Fibroblast of lung (primary cell): Measurements from ENCODE around the gene PCYT1B.

Source experiments
- EZH2 ChIP-seq: IDR thresholded peaks from 2 replicates; pipeline ENCODE4 v1.5.1; 2012; ENCODE audit warnings: low read length, control low read depth, mild to moderate bottlenecking; ENCODE audit errors: missing control alignments
- TF ChIP-seq, protein P1 (sequence below), 2 donors: IDR thresholded peaks in 1 of 2; conservative IDR thresholded peaks in 1 of 2; 1 replicate in 1 of 2; 2 replicates in 1 of 2; pipeline ENCODE4 v1.5.1; 2011 to 2012; ENCODE audit warnings: low read length in 2 of 2, control low read depth in 1 of 2, inconsistent platforms in 1 of 2, low read depth in 1 of 2, mild to moderate bottlenecking in 1 of 2

DNA sequence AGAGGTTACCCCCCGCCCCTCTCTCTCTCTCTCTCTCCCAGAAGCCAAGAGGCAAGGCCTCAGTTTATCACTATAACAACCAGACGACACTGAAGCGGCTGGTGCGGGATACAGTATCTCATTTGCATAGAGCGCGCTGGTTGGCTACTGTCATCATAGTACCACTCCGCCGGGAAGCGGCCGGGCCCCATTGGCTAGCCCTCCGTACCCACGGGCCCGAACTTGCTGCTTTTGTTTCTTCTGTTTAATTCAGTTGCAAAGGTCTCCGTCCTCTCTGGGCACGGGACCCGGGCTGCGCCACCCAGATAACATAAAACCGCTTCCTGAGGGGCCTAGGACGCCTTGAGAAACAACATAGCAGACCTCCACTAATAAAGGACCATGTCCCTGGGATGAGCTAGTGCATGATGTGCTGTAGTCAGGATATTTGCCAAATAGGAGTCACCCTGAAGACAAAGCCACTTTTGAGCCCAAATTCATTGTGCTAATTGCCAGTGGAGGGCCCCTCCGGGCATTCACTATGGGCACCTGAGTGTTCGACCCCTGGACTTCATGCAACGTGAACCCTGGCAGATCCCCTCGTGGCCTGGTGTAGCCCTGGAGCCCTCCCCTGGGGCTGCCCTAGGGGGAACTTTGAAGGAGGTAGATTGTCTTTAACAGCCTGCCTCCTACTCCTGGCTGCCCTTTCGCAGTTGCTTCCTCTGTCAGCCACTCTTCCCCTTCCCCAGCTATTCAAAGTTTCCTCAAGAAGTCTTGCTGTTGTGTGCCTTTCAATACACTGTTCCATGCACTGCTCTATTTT lies at the start of gene PCYT1B:
- TF ChIP-seq, protein P1, sequence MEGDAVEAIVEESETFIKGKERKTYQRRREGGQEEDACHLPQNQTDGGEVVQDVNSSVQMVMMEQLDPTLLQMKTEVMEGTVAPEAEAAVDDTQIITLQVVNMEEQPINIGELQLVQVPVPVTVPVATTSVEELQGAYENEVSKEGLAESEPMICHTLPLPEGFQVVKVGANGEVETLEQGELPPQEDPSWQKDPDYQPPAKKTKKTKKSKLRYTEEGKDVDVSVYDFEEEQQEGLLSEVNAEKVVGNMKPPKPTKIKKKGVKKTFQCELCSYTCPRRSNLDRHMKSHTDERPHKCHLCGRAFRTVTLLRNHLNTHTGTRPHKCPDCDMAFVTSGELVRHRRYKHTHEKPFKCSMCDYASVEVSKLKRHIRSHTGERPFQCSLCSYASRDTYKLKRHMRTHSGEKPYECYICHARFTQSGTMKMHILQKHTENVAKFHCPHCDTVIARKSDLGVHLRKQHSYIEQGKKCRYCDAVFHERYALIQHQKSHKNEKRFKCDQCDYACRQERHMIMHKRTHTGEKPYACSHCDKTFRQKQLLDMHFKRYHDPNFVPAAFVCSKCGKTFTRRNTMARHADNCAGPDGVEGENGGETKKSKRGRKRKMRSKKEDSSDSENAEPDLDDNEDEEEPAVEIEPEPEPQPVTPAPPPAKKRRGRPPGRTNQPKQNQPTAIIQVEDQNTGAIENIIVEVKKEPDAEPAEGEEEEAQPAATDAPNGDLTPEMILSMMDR (conservative IDR thresholded peaks at IDR 0.05 in 1 of 2, IDR thresholded peaks at IDR 0.05 in 1 of 2; ENCODE audit: low read depth in 1 of 2, low read length in 2 of 2) = no peak
- no peak for TF ChIP-seq EZH2
